ENCODE measurements around the gene ADH7.

GRCh38 chr4:99389606-99390005 is 45.5 kb downstream of the ADH7 start:
- no peak for TF ChIP-seq CTCF (conservative IDR thresholded peaks at IDR 0.05; ENCODE audit: low read length)
- TF ChIP-seq EZH2phosphoT487 (IDR thresholded peaks at IDR 0.05; ENCODE audit: borderline replicate concordance), result no peak

Measured in Loucy (cell line).